Measurements from ENCODE around the gene PPIF. TPM values are rescaled to one million over a fixed set of nuclear protein-coding genes. Genes with fewer than 3 reads are reported as not detected.

PPIF gene
- total and polyA plus RNA-seq, 2 donors (not counting 3 experiments of a cell fraction or from before 2014, with no cell fraction given), result 50.7 to 51.2 TPM

- intact Hi-C loops (cut with micrococcal nuclease), result no loop called here
- H4K20me1 ChIP-seq (replicated peaks; ENCODE audit: control insufficient read depth, extremely low read depth, insufficient read depth, low read length), result no peaks in the 10 kb centered on the region
- H3K36me3 ChIP-seq (ENCODE audit: control insufficient read depth in 2 of 2, extremely low read depth in 1 of 2, insufficient read depth in 2 of 2, low read length in 2 of 2), result peaks cover 10 to 24% of the 10 kb centered on the region in 2 experiments
- ChIA-PET CTCF (interaction anchor here (1.2 to 1.6 kb wide), 3 partner anchors 19 to 59 kb away, joined by 3 to 4 read pairs (median 3); no protein-coding TSS in a partner anchor), POLR2A (no interaction called here)
- no peak for TF ChIP-seq MAX (IDR thresholded peaks at IDR 0.05; ENCODE audit: insufficient read depth, insufficient read length)
- TF ChIP-seq CTCF (IDR thresholded peaks at IDR 0.05; ENCODE audit: extremely low read depth in 1 of 2, insufficient read depth in 1 of 2, low read depth in 1 of 2, low read length in 2 of 2), result no peak
- no peak for TF ChIP-seq EZH2 (IDR thresholded peaks at IDR 0.05; ENCODE audit: borderline replicate concordance, low read depth, low read length, severe bottlenecking)
- TF ChIP-seq JUN (IDR thresholded peaks at IDR 0.05; ENCODE audit: borderline replicate concordance, insufficient read depth, insufficient read length, low read depth), result no peak
- no peak for TF ChIP-seq POLR2AphosphoS5 (IDR thresholded peaks at IDR 0.05; ENCODE audit: insufficient read depth, low read depth, low read length)
- no peak for TF ChIP-seq GATA2 (IDR thresholded peaks at IDR 0.05; ENCODE audit: insufficient read depth, insufficient read length, low read depth, low read length)
- TF ChIP-seq FOS (IDR thresholded peaks at IDR 0.05; ENCODE audit: borderline replicate concordance, insufficient read depth, low read length), result no peak
- no peak for TF ChIP-seq MYC (IDR thresholded peaks at IDR 0.05; ENCODE audit: low read depth, low read length)
- TF ChIP-seq POLR2A (IDR thresholded peaks at IDR 0.05; ENCODE audit: low read depth, low read length), result no peak
- H3K9me3 ChIP-seq (replicated peaks; ENCODE audit: control insufficient read depth, insufficient read depth, low read length), result no peaks in the 10 kb centered on the region
- DNase-seq (ENCODE audit: low read depth, low spot score) (no peak), FAIRE-seq (peak; percentile 52)
- H3K79me2 ChIP-seq (ENCODE audit: control insufficient read depth, insufficient read depth, low read length), result no peaks in the 10 kb centered on the region
- no peak overlapping the region for H3K9ac ChIP-seq (replicated peaks; ENCODE audit: extremely low read depth, insufficient read depth, low read length)
- BruUV-seq (replicated peaks), result no TSS peak
- H3K4me3 ChIP-seq (replicated peaks in 1 of 3; ENCODE audit: insufficient read depth in 1 of 3, low read depth in 1 of 3, low read length in 3 of 3), result no peak overlapping the region
- H3K4me1 ChIP-seq (ENCODE audit: control insufficient read depth, extremely low read depth, insufficient read depth, low read length), result peaks cover 11% of the 10 kb centered on the region
- no peak overlapping the region for H3K27ac ChIP-seq (ENCODE audit: insufficient read depth, low read depth, low read length)
- no peak overlapping the region for H3K4me2 ChIP-seq (ENCODE audit: insufficient read depth, low read length)
- dilution Hi-C loops (cut with MboI; ENCODE audit: extremely low pct_ligation_motif_present, low sequenced_read_pairs), result no loop called here
- H2AFZ ChIP-seq (ENCODE audit: low read depth, low read length), result no peak overlapping the region
- H3K27me3 ChIP-seq (ENCODE audit: control insufficient read depth in 2 of 2, insufficient read depth in 2 of 2, low read length in 2 of 2), result no peaks in the 10 kb centered on the region
- no peaks in the 10 kb centered on the region for H3K9me1 ChIP-seq (replicated peaks; ENCODE audit: control insufficient read depth, extremely low read depth, insufficient read depth, low read length)
Observed at GRCh38 chr10:79315602-79315920, 31.7 kb upstream of the PPIF start.
